NT2/D1 (cell line): ENCODE data around the gene SRGAP1.

Source experiments
- DNase-seq: peaks from one replicate; pipeline ENCODE4 v3.0.0-alpha.2; 2011; ENCODE audit warnings: low read depth, low spot score
- H3K27me3 ChIP-seq: 2 replicates; pipeline ENCODE4 v1.6.0; 2011; ENCODE audit warnings: mild to moderate bottlenecking; ENCODE audit not compliant: insufficient read length, insufficient read depth
- H3K36me3 ChIP-seq: 2 replicates; pipeline ENCODE4 v1.6.1; 2011; ENCODE audit warnings: mild to moderate bottlenecking, low read length, mixed read lengths; ENCODE audit not compliant: insufficient read depth, insufficient read length
- H3K4me1 ChIP-seq: 2 replicates; pipeline ENCODE4 v1.5.1; 2011; ENCODE audit not compliant: insufficient read depth, insufficient read length
- H3K4me3 ChIP-seq: 2 replicates; pipeline ENCODE4 v1.5.1; 2011; ENCODE audit warnings: low read depth; ENCODE audit not compliant: insufficient read length
- H3K9ac ChIP-seq: 2 replicates; pipeline ENCODE4 v1.6.0; 2011; ENCODE audit warnings: low read depth; ENCODE audit not compliant: insufficient read length
- H3K9me3 ChIP-seq: 2 replicates; pipeline ENCODE4 v1.5.1; 2011; ENCODE audit warnings: mild to moderate bottlenecking, low read length; ENCODE audit not compliant: insufficient read depth
- SUZ12 ChIP-seq: IDR thresholded peaks from 2 replicates; pipeline ENCODE4 v1.6.1; 2011; ENCODE audit not compliant: insufficient read length, insufficient read depth; ENCODE audit errors: extremely low read depth
- YY1 ChIP-seq: IDR thresholded peaks from 2 replicates; pipeline ENCODE4 v1.6.1; 2011; ENCODE audit not compliant: insufficient read length, insufficient read depth
- ZNF274 ChIP-seq: IDR thresholded peaks from 2 replicates; pipeline ENCODE4 v1.6.1; 2011; ENCODE audit warnings: mild to moderate bottlenecking, low read depth, low read length

SRGAP1 gene

DNA sequence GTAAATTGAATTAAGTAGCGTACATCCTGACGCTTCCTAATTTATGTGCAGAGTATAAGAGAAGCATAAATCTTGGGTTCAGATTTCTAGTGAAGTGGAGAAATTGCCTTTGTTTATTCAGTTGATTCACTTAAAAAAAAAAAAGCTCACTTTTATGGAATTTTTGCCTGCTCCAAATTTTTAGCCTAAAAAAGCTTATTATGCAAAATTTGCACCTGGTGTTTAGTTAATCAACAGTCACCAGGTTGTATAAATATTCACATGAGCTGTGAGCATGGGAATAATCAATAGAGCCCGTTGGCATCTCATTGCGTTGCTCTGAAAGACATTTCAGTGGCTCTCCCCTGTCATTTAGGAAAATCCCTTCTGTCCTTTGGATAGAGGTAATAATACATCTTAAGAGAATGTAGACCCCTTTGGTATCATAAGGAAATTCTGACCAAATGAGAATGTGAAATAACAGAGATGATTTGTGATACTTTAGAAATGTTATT lies 132.4 kb downstream of the SRGAP1 start:
- no peak for DNase-seq
- no peak overlapping the region for H3K4me3 ChIP-seq
- no peaks in the 10 kb centered on the region for H3K36me3 ChIP-seq
- H3K9me3 ChIP-seq, result no peaks in the 10 kb centered on the region
- no peak overlapping the region for H3K9ac ChIP-seq
- no peaks in the 10 kb centered on the region for H3K27me3 ChIP-seq
- H3K4me1 ChIP-seq, result no peaks in the 10 kb centered on the region
- TF ChIP-seq YY1 (no peak), SUZ12 (no peak), ZNF274 (no peak)

DNA sequence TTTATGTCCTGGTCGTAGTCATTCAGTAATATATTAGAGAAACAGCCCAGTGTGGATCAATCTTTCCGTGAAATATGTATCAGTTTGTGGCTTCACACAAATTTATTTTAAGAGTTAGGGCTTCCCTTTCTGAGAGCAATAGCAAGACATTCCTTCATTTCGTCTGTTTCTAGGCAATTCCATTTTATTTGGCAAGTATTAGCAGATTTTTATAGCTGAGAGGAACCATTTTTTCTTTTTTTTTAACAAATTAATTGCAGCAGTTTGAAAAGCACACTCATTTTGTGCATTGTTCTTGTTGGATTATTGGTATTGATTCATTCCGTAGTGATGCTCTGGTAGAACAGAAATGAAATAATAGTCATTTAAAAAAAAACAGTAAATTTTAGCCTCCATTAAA lies 132.9 kb downstream of the SRGAP1 start:
- H3K27me3 ChIP-seq, result no peaks in the 10 kb centered on the region
- no peak overlapping the region for H3K9ac ChIP-seq
- no peaks in the 10 kb centered on the region for H3K4me1 ChIP-seq
- H3K9me3 ChIP-seq, result no peaks in the 10 kb centered on the region
- no peak for DNase-seq
- TF ChIP-seq SUZ12, result no peak
- no peaks in the 10 kb centered on the region for H3K36me3 ChIP-seq
- H3K4me3 ChIP-seq, result no peak overlapping the region

DNA sequence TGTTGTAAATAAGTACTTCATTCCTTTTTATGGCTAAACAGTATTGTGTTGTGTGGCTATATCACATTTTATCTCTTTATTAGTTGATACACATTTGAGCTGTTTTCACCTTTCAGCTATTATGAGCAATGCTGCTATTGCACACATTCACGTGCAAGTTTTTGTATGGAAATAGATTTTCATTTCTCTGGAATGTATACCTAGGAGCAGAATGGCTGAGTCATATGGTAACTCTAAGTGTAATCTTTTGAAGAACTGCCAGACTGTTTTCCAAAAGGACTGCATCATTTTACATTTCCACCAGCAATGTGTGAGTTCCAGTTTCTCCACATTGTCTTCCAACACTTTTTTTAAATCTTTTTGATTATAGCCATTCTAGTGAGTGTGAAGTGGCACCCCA lies 134.0 kb downstream of the SRGAP1 start:
- H3K9me3 ChIP-seq, result no peaks in the 10 kb centered on the region
- no peaks in the 10 kb centered on the region for H3K27me3 ChIP-seq
- H3K9ac ChIP-seq, result no peak overlapping the region
- TF ChIP-seq SUZ12 (no peak), ZNF274 (no peak)
- H3K4me1 ChIP-seq, result no peaks in the 10 kb centered on the region
- H3K4me3 ChIP-seq, result no peak overlapping the region
- no peaks in the 10 kb centered on the region for H3K36me3 ChIP-seq
- no peak for DNase-seq

DNA sequence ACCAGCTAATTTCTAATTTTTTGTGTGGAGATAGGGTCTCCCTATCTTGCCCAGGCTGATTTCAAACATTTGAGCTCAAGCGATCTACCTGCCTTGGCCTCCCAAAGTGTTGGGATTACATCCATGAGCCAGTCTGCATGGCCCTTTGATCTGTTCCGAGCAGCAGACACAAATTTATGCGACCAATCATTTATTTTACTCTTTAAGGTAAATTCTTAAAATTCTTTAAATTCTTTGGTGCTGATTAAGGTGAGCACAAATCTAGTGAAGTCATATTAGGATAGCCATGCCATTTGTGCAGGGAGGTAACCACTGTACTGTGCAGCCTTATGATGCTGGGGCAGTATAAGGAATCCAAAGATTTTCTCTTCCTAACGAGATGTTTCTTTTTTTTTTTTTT lies 135.7 kb downstream of the SRGAP1 start:
- H3K27me3 ChIP-seq, result no peaks in the 10 kb centered on the region
- no peak for DNase-seq
- no peak overlapping the region for H3K9ac ChIP-seq
- no peaks in the 10 kb centered on the region for H3K4me1 ChIP-seq
- H3K4me3 ChIP-seq, result no peak overlapping the region
- no peaks in the 10 kb centered on the region for H3K9me3 ChIP-seq
- H3K36me3 ChIP-seq, result no peaks in the 10 kb centered on the region
- no peak for TF ChIP-seq ZNF274

DNA sequence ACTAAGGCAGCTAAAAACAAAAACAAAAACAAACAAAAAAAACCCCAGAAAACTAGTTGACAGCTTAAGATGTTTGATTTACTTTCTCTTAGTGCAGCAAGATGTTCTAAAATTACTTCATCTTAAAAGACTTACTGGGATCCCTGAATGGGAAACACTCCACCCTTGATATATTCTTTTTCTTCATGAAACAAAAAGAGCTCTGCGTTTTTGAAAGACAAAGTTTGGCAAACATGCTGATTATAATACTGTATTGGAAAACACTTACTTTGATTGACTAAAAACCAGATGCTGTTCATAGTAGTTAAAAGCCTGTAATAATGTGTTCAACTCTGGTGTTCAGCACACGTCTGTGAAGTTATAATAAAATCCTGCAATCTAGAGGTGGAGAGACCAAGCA lies 136.8 kb downstream of the SRGAP1 start:
- H3K27me3 ChIP-seq, result no peaks in the 10 kb centered on the region
- no peaks in the 10 kb centered on the region for H3K4me1 ChIP-seq
- no peak for DNase-seq
- TF ChIP-seq SUZ12 (no peak), ZNF274 (no peak), YY1 (no peak)
- H3K4me3 ChIP-seq, result no peak overlapping the region
- no peaks in the 10 kb centered on the region for H3K9me3 ChIP-seq
- no peaks in the 10 kb centered on the region for H3K36me3 ChIP-seq
- H3K9ac ChIP-seq, result no peak overlapping the region

DNA sequence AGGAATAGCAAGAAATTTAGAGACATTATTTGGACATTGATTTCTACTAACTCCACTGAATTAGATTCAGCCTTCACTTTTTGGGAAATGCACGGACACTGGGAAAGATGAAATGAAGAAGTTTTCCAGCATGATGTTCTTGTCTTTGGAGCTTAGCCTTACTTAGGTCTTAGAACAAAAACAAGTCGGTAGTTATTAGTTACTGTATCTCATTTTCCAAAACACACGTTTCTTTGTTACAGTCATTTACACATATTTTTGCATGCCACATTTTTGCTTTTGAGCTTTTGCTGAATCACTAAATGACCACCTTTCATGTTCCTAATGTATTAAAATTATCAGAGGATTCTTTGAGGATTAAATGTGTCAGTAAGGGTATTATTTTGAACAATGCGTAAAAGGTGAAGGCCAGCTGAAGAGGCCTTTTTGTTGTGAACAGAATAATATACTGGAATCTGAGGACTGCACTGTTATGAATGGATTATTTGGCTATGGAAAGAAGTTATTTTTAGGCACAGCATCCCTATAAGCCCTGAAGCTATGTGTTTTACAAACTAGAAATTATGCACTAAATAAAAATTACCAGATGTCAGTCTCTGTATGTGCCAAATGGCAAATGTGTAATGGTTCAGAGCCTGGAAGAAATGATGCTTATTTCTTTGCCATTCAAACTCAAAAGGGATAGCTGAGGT lies 138.2 kb downstream of the SRGAP1 start:
- H3K36me3 ChIP-seq, result no peaks in the 10 kb centered on the region
- H3K9ac ChIP-seq, result no peak overlapping the region
- no peaks in the 10 kb centered on the region for H3K9me3 ChIP-seq
- no peaks in the 10 kb centered on the region for H3K27me3 ChIP-seq
- H3K4me3 ChIP-seq, result no peak overlapping the region
- TF ChIP-seq YY1 (no peak), ZNF274 (no peak), SUZ12 (no peak)
- no peaks in the 10 kb centered on the region for H3K4me1 ChIP-seq
- DNase-seq, result no peak

DNA sequence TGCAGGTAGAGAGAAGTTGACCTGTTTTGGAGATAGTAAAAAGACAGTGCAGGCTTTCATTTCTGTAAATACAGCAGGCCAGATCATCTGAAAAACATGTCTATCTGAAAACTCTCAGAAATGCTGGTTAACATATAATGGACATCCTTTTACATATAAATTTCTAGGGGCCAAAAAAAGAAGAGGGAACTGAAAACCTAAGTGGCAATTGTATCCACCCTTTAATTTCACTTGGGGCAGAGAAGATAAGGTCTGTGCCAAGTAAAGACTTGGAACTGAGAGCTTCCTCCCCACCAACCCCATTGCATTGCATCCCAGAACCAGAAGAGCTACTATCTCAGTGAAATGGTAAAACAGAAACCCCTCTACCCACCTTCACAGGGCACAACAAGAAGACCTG lies 141.0 kb downstream of the SRGAP1 start:
- H3K4me1 ChIP-seq, result no peaks in the 10 kb centered on the region
- no peak overlapping the region for H3K4me3 ChIP-seq
- no peaks in the 10 kb centered on the region for H3K36me3 ChIP-seq
- no peaks in the 10 kb centered on the region for H3K9me3 ChIP-seq
- no peak overlapping the region for H3K9ac ChIP-seq
- no peak for TF ChIP-seq ZNF274
- no peak for TF ChIP-seq YY1
- TF ChIP-seq SUZ12, result no peak
- H3K27me3 ChIP-seq, result no peaks in the 10 kb centered on the region
- no peak for DNase-seq

DNA sequence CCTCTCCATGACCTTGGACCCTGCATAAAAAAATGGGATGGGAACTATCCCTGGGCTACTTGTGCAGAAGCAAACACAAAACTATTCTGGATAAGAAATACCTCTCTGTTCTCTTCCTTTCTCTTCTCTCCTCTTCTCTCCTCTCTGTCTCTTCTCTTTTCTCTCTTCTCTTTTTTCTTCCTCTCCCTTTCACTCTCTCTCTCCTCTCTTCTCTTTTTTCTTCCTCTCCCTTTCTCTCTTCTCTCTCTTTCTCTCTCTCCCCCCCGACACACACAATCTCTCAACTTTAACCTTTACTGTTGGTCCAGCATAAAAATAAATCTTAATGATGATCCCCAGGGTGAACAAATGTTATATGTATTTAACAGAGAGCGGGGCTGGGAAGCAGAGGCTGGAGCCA lies 141.4 kb downstream of the SRGAP1 start:
- no peak overlapping the region for H3K9ac ChIP-seq
- DNase-seq, result no peak
- TF ChIP-seq ZNF274, result no peak
- no peak for TF ChIP-seq YY1
- no peak for TF ChIP-seq SUZ12

More for the DNA sequence above, 141.4 kb downstream of the SRGAP1 start:
- no peaks in the 10 kb centered on the region for H3K9me3 ChIP-seq
- no peaks in the 10 kb centered on the region for H3K36me3 ChIP-seq
- no peak overlapping the region for H3K4me3 ChIP-seq
- H3K27me3 ChIP-seq, result no peaks in the 10 kb centered on the region
- no peaks in the 10 kb centered on the region for H3K4me1 ChIP-seq
